Measurements from ENCODE around the gene PDXP. TPM values are rescaled to one million over a fixed set of nuclear protein-coding genes. Genes with fewer than 3 reads are reported as not detected.

PDXP gene
- total and polyA plus RNA-seq, 9 of the 15 experiments (the other 6 are each of a cell fraction or from before 2014, with no cell fraction given): 7.9 to 54.2 (median 38.8) TPM

GRCh38 chr22:37634417-37634924 is 24.1 kb upstream of the PDXP start (continued):
- no peak for TF ChIP-seq ARID4B (CRISPR knock-in tag; IDR thresholded peaks at IDR 0.05)
- TF ChIP-seq KLF13 (tag; IDR thresholded peaks at IDR 0.05; ENCODE audit: borderline replicate concordance, low read depth): no peak
- no peak for TF ChIP-seq ZFX (CRISPR knock-in tag; IDR thresholded peaks at IDR 0.05)
- no peak for TF ChIP-seq ZNF511 (CRISPR knock-in tag; IDR thresholded peaks at IDR 0.05)
- peak; percentile 52; the same call in 1 of the 2 replicates for TF ChIP-seq SMAD4 (CRISPR knock-in tag; conservative IDR thresholded peaks at IDR 0.05)
- no peak for TF ChIP-seq BRD9 (IDR thresholded peaks at IDR 0.05; ENCODE audit: low read depth, partially characterized antibody)
- no peak for TF ChIP-seq C11orf30 (IDR thresholded peaks at IDR 0.05; ENCODE audit: low read depth)
- TF ChIP-seq AFF4 (CRISPR knock-in tag; IDR thresholded peaks at IDR 0.05): no peak
- no peak for TF ChIP-seq CEBPZ (IDR thresholded peaks at IDR 0.05; ENCODE audit: borderline replicate concordance, low read depth, low read length)
- TF ChIP-seq ZBTB26 (CRISPR knock-in tag; IDR thresholded peaks at IDR 0.05): no peak
- no peak for TF ChIP-seq DDX20 (tag; IDR thresholded peaks at IDR 0.05; ENCODE audit: low read depth)
- no peak for TF ChIP-seq XRCC4 (IDR thresholded peaks at IDR 0.05; ENCODE audit: extremely low read depth, insufficient read depth, insufficient read length)
- TF ChIP-seq ZNF253 (CRISPR knock-in tag; conservative IDR thresholded peaks at IDR 0.05): no peak
